NCI-H226 (cell line): Measurements from ENCODE around the gene TNFAIP2.
"Not testable (repeated sequence)": the region's sequence is repeated elsewhere in the genome, so short reads cannot be mapped to it uniquely, and the experiment has no call there.

Experiments used
- DNase-seq: peaks from one replicate; pipeline ENCODE4 v3.0.0-alpha.2; 2015

TNFAIP2 gene

GRCh38 chr14:103136388-103137271 is 13.4 kb downstream of the TNFAIP2 start:
- peak; percentile 69 for DNase-seq

GRCh38 chr14:103137689-103138300 is 14.5 kb downstream of the TNFAIP2 start:
- no peak for DNase-seq

GRCh38 chr14:103138301-103139131 is 15.3 kb downstream of the TNFAIP2 start:
- DNase-seq: no peak

- no peak for DNase-seq
These were observed 16.1 kb downstream of the TNFAIP2 start for GRCh38 chr14:103139132-103140025.

GRCh38 chr14:103140316-103141109 is 17.3 kb downstream of the TNFAIP2 start:
- DNase-seq: peak; percentile 43

GRCh38 chr14:103141117-103141796 is 18.0 kb downstream of the TNFAIP2 start:
- peak; percentile 28 for DNase-seq

- no peak for DNase-seq
These were observed 18.8 kb downstream of the TNFAIP2 start for GRCh38 chr14:103142026-103142425.

- DNase-seq: no peak
These were observed 19.6 kb downstream of the TNFAIP2 start for GRCh38 chr14:103142721-103143302.

- no peak for DNase-seq
These were observed 20.2 kb downstream of the TNFAIP2 start for GRCh38 chr14:103143506-103143905.

- peak; percentile 69 for DNase-seq
These were observed 20.8 kb downstream of the TNFAIP2 start for GRCh38 chr14:103144085-103144484.

- DNase-seq: no peak
These were observed 23.0 kb downstream of the TNFAIP2 start for GRCh38 chr14:103146141-103146709.

GRCh38 chr14:103149351-103150237 is 26.3 kb downstream of the TNFAIP2 start:
- DNase-seq: no peak

GRCh38 chr14:103151270-103151945 is 28.1 kb downstream of the TNFAIP2 start:
- no peak for DNase-seq

- peak; percentile 83 for DNase-seq
These were observed 31.7 kb downstream of the TNFAIP2 start for GRCh38 chr14:103155010-103155409.

GRCh38 chr14:103155416-103155815 is 32.2 kb downstream of the TNFAIP2 start:
- DNase-seq: not testable (repeated sequence)

- DNase-seq: no peak
These were observed 32.6 kb downstream of the TNFAIP2 start for GRCh38 chr14:103155826-103156394.

- DNase-seq: no peak
These were observed 33.6 kb downstream of the TNFAIP2 start for GRCh38 chr14:103156651-103157378.
